ENCODE measurements around the gene IGSF21.

Gene IGSF21

DNA sequence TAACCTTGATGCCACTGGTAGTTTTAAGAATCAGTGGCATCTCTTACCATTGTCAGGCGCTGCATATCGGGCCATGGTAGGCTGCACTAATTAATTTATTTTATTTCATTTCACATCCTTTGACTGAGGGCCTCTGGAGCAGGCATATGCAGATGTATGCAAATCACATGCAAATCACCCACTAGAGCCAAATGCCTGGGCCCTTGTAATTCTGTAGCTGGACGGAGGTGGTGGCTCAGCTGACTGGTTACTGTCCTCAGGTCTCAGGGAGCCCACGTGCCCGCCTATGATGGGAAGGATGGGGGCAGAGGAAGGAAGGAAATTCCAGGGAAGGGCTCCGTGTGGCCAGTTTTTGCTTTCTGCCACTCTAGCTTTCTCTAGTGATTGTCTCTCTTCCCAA is 122.7 kb downstream of the IGSF21 start:
- H3K9me2 ChIP-seq (replicated peaks; ENCODE audit: control insufficient read depth, low read length): no peaks in the 10 kb centered on the region

DNA sequence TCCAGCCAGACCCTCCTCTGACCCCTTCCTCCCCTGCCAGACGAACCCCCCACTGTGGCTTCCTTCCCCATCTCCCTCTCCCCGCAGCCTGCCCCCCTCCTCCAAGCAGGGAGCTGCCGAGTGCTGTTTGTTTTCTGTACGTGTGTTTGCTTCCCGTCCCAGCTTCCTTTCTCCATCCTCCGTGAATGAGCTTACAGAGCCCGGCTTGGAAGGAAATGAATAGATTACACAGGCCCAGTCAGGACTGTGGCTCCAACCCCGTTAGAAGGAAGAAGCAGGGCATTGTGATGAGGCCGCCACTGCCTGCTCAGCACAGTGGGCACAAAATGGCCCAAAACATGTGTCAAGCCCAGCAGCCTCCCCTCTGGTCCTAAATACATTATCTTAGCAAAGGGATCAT is 123.2 kb downstream of the IGSF21 start:
- TF ChIP-seq, protein P1, sequence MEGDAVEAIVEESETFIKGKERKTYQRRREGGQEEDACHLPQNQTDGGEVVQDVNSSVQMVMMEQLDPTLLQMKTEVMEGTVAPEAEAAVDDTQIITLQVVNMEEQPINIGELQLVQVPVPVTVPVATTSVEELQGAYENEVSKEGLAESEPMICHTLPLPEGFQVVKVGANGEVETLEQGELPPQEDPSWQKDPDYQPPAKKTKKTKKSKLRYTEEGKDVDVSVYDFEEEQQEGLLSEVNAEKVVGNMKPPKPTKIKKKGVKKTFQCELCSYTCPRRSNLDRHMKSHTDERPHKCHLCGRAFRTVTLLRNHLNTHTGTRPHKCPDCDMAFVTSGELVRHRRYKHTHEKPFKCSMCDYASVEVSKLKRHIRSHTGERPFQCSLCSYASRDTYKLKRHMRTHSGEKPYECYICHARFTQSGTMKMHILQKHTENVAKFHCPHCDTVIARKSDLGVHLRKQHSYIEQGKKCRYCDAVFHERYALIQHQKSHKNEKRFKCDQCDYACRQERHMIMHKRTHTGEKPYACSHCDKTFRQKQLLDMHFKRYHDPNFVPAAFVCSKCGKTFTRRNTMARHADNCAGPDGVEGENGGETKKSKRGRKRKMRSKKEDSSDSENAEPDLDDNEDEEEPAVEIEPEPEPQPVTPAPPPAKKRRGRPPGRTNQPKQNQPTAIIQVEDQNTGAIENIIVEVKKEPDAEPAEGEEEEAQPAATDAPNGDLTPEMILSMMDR (IDR thresholded peaks at IDR 0.05; ENCODE audit: low read depth, low read length, poor library complexity, severe bottlenecking): no peak
- no peak for TF ChIP-seq EZH2phosphoT487 (IDR thresholded peaks at IDR 0.05; ENCODE audit: borderline replicate concordance, low read length)

More for the DNA sequence above, 122.7 kb downstream of the IGSF21 start:
- H3K4me1 ChIP-seq (ENCODE audit: control insufficient read depth, low read length): no peaks in the 10 kb centered on the region
- H3K36me3 ChIP-seq (ENCODE audit: control insufficient read depth, low read length): no peaks in the 10 kb centered on the region
- no peak overlapping the region for H3K4me3 ChIP-seq (ENCODE audit: low read length)
- no peaks in the 10 kb centered on the region for H3K79me2 ChIP-seq (ENCODE audit: control insufficient read depth, low read length)
- H4K20me1 ChIP-seq (ENCODE audit: control insufficient read depth, insufficient read depth, low read depth, low read length): no peaks in the 10 kb centered on the region
- no peak overlapping the region for H3K4me2 ChIP-seq (ENCODE audit: low read length)
- peaks cover 15% of the 10 kb centered on the region for H3K9me3 ChIP-seq (ENCODE audit: control insufficient read depth, insufficient read depth, low read length)
- TF ChIP-seq, protein P1 (IDR thresholded peaks at IDR 0.05; ENCODE audit: low read depth, low read length, poor library complexity, severe bottlenecking): no peak
- no peak for TF ChIP-seq EZH2phosphoT487 (IDR thresholded peaks at IDR 0.05; ENCODE audit: borderline replicate concordance, low read length)
- no peak overlapping the region for H3K27ac ChIP-seq (ENCODE audit: low read depth, low read length)
- no peaks in the 10 kb centered on the region for H3F3A ChIP-seq (ENCODE audit: control insufficient read depth, insufficient read depth)
- H3K27me3 ChIP-seq (ENCODE audit: control insufficient read depth, low read length): no peaks in the 10 kb centered on the region

DNA sequence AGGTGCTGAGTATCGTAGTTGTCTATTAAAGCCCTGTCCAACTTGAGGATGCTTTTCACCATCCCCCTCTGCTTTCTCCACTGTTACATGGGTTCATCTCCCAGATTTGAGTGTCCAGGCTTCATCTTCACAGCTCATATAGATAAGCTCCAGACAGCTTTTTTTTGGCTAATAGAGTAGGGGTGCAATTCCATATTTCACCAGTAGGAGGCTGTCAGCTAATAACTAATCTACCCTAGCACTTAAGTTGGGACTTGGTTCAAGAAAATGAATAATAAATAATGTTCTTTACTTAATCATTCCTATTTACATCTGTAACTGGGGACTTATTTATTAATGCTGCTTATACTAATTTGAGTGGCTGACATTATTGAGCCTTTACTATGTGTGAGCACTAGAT is 124.5 kb downstream of the IGSF21 start:
- H3K4me1 ChIP-seq (ENCODE audit: control insufficient read depth, low read length): no peaks in the 10 kb centered on the region
- no peak overlapping the region for H3K27ac ChIP-seq (ENCODE audit: low read depth, low read length)
- H3K9me3 ChIP-seq (ENCODE audit: control insufficient read depth, insufficient read depth, low read length): peaks cover 15% of the 10 kb centered on the region
- no peak overlapping the region for H3K4me2 ChIP-seq (ENCODE audit: low read length)
- no peaks in the 10 kb centered on the region for H3K79me2 ChIP-seq (ENCODE audit: control insufficient read depth, low read length)
- H3K4me3 ChIP-seq (ENCODE audit: low read length): no peak overlapping the region
- no peak for TF ChIP-seq EZH2phosphoT487 (IDR thresholded peaks at IDR 0.05; ENCODE audit: borderline replicate concordance, low read length)
- TF ChIP-seq, protein P1 (IDR thresholded peaks at IDR 0.05; ENCODE audit: low read depth, low read length, poor library complexity, severe bottlenecking): peak; percentile 56
- H4K20me1 ChIP-seq (ENCODE audit: control insufficient read depth, insufficient read depth, low read depth, low read length): no peaks in the 10 kb centered on the region
- no peaks in the 10 kb centered on the region for H3K9me2 ChIP-seq (replicated peaks; ENCODE audit: control insufficient read depth, low read length)
- H3K36me3 ChIP-seq (ENCODE audit: control insufficient read depth, low read length): no peaks in the 10 kb centered on the region
- H3K27me3 ChIP-seq (ENCODE audit: control insufficient read depth, low read length): no peaks in the 10 kb centered on the region
- H3F3A ChIP-seq (ENCODE audit: control insufficient read depth, insufficient read depth): no peaks in the 10 kb centered on the region

More for the DNA sequence above, 123.2 kb downstream of the IGSF21 start:
- Histone ChIP-seq H3K27ac (ENCODE audit: low read depth, low read length) (no peak overlapping the region), H3K9me2 (replicated peaks; ENCODE audit: control insufficient read depth, low read length) (no peaks in the 10 kb centered on the region), H3K79me2 (ENCODE audit: control insufficient read depth, low read length) (no peaks in the 10 kb centered on the region), H3K9me3 (ENCODE audit: control insufficient read depth, insufficient read depth, low read length) (peaks cover 15% of the 10 kb centered on the region), H3K4me1 (ENCODE audit: control insufficient read depth, low read length) (no peaks in the 10 kb centered on the region), H3K4me2 (ENCODE audit: low read length) (no peak overlapping the region), H3K4me3 (ENCODE audit: low read length) (no peak overlapping the region), H3K36me3 (ENCODE audit: control insufficient read depth, low read length) (no peaks in the 10 kb centered on the region), H3K27me3 (ENCODE audit: control insufficient read depth, low read length) (no peaks in the 10 kb centered on the region), H4K20me1 (ENCODE audit: control insufficient read depth, insufficient read depth, low read depth, low read length) (no peaks in the 10 kb centered on the region), H3F3A (ENCODE audit: control insufficient read depth, insufficient read depth) (no peaks in the 10 kb centered on the region)
